Neuronal stem cell (in vitro differentiated cells): ENCODE data around the gene RNFT2.

Experiments
- DNase-seq: peaks from one replicate; pipeline ENCODE4 v3.0.0-alpha.2; 2013; ENCODE audit warnings: low spot score
- H2AFZ ChIP-seq: one replicate; pipeline ENCODE4 v1.6.1; 2013; ENCODE audit warnings: mild to moderate bottlenecking, low read length, inconsistent platforms
- H2AK5ac ChIP-seq: 2 replicates; pipeline ENCODE4 v1.6.1; 2013; ENCODE audit warnings: low read depth, mild to moderate bottlenecking, inconsistent platforms, low read length, moderate library complexity, mixed read lengths
- H2BK120ac ChIP-seq: 2 replicates; pipeline ENCODE4 v1.6.1; 2013; ENCODE audit warnings: low read depth, mild to moderate bottlenecking, inconsistent platforms, low read length, moderate library complexity, mixed read lengths
- H2BK12ac ChIP-seq: one replicate; pipeline ENCODE4 v1.6.1; 2013; ENCODE audit warnings: low read length, inconsistent platforms
- H2BK15ac ChIP-seq: 2 replicates; pipeline ENCODE4 v1.6.1; 2013; ENCODE audit warnings: mild to moderate bottlenecking, low read length, inconsistent platforms, mixed read lengths
- H2BK5ac ChIP-seq: one replicate; pipeline ENCODE4 v1.6.1; 2013; ENCODE audit warnings: inconsistent platforms, mild to moderate bottlenecking, low read length, moderate library complexity
- H3K14ac ChIP-seq: one replicate; pipeline ENCODE4 v1.6.1; 2013; ENCODE audit warnings: low read length, inconsistent platforms
- H3K18ac ChIP-seq: 2 replicates; pipeline ENCODE4 v1.6.1; 2013; ENCODE audit warnings: low read length, inconsistent platforms
- H3K23ac ChIP-seq: 2 replicates; pipeline ENCODE4 v1.6.1; 2013; ENCODE audit warnings: low read depth, mild to moderate bottlenecking, mixed read lengths, low read length, inconsistent platforms; ENCODE audit not compliant: poor library complexity
- H3K27ac ChIP-seq: replicated peaks from 3 replicates; pipeline ENCODE4 v1.5.1; 2013; ENCODE audit warnings: low read length, inconsistent platforms
- H3K27me3 ChIP-seq, 3 experiments: 2 replicates each; pipeline ENCODE4 v1.6.1; 2013; ENCODE audit warnings: low read length in 3 of 3, mild to moderate bottlenecking in 2 of 3, inconsistent platforms in 1 of 3, low read depth in 1 of 3, mixed read lengths in 1 of 3, moderate library complexity in 1 of 3; ENCODE audit not compliant: control insufficient read depth in 3 of 3, insufficient read depth in 3 of 3
- H3K36me3 ChIP-seq, 2 donors: replicated peaks in 1 of 2; 2 replicates each; pipeline ENCODE4 v1.6.1; 2013; ENCODE audit warnings: low read length in 2 of 2; ENCODE audit not compliant: control insufficient read depth in 2 of 2, insufficient read depth in 2 of 2
- H3K4ac ChIP-seq: 2 replicates; pipeline ENCODE4 v1.6.1; 2013; ENCODE audit warnings: inconsistent platforms, mild to moderate bottlenecking, low read length, moderate library complexity
- H3K4me1 ChIP-seq, 2 donors: 1 replicate in 1 of 2; 2 replicates in 1 of 2; pipeline ENCODE4 v1.6.1; 2013; ENCODE audit warnings: low read length in 2 of 2, low read depth in 1 of 2; ENCODE audit not compliant: control insufficient read depth in 2 of 2, insufficient read depth in 1 of 2
- H3K4me2 ChIP-seq: one replicate; pipeline ENCODE4 v1.6.1; 2013; ENCODE audit warnings: mild to moderate bottlenecking, low read length, inconsistent platforms; ENCODE audit not compliant: insufficient read depth, poor library complexity, severe bottlenecking
- H3K4me3 ChIP-seq, 2 donors: 2 replicates each; pipeline ENCODE4 v1.5.1; 2013; ENCODE audit warnings: low read length in 2 of 2, mild to moderate bottlenecking in 2 of 2, inconsistent platforms in 1 of 2, moderate library complexity in 1 of 2
- H3K79me1 ChIP-seq: one replicate; pipeline ENCODE4 v1.6.1; 2013; ENCODE audit warnings: low read depth, mild to moderate bottlenecking, inconsistent platforms, low read length, moderate library complexity
- H3K9ac ChIP-seq: one replicate; pipeline ENCODE4 v1.6.1; 2013; ENCODE audit warnings: mild to moderate bottlenecking, low read depth, low read length, inconsistent platforms; ENCODE audit not compliant: poor library complexity
- H3K9me3 ChIP-seq, 2 donors: replicated peaks in 1 of 2; 2 replicates each; pipeline versions ENCODE3 to v1.6.1; 2013; ENCODE audit warnings: low read length in 2 of 2, mild to moderate bottlenecking in 2 of 2, inconsistent platforms in 1 of 2, low read depth in 1 of 2, mixed read lengths in 1 of 2, moderate library complexity in 1 of 2; ENCODE audit not compliant: control insufficient read depth in 2 of 2, insufficient read depth in 1 of 2
- H4K8ac ChIP-seq: one replicate; pipeline ENCODE4 v1.6.1; 2013; ENCODE audit warnings: low read depth, mild to moderate bottlenecking, inconsistent platforms, low read length, moderate library complexity
- H4K91ac ChIP-seq: one replicate; pipeline ENCODE4 v1.6.1; 2013; ENCODE audit warnings: low read length, low read depth, mild to moderate bottlenecking, inconsistent platforms; ENCODE audit not compliant: poor library complexity
- WGBS, 2 donors: extraction: QIAGEN DNeasy Blood & Tissue Kit; methylation state at CpG; one replicate each; pipeline ENCODE4 v1.1.7; 2013; ENCODE audit warnings: missing lambda C conversion rate in 2 of 2, mixed read lengths in 1 of 2; ENCODE audit not compliant: insufficient read length in 2 of 2, insufficient replicate concordance in 1 of 2; ENCODE audit errors: extremely low coverage in 2 of 2; 5-methylcytosine and 5-hydroxymethylcytosine counted together

RNFT2 gene

GRCh38 chr12:116710370-116711150, 27.6 kb upstream of the RNFT2 start:
- Histone ChIP-seq H2BK12ac (no peak overlapping the region), H3K4me3 (no peak overlapping the region), H3K27me3 (peaks cover 0 to 6% (median 0%) of the 10 kb centered on the region in 3 experiments), H4K8ac (no peak overlapping the region), H3K4me2 (no peak overlapping the region), H2BK5ac (no peak overlapping the region), H3K36me3 (peaks cover 0 to 9% of the 10 kb centered on the region in 2 donors), H3K9me3 (no peaks in the 10 kb centered on the region), H3K4me1 (peaks cover 13 to 22% of the 10 kb centered on the region in 2 donors), H3K18ac (no peak overlapping the region), H3K14ac (no peak overlapping the region), H2AK5ac (no peak overlapping the region), H2AFZ (no peak overlapping the region), H4K91ac (no peak overlapping the region), H3K79me1 (no peaks in the 10 kb centered on the region), H3K9ac (no peak overlapping the region), H3K23ac (no peak overlapping the region), H3K27ac (no peak overlapping the region), H3K4ac (no peak overlapping the region), H2BK120ac (no peak overlapping the region), H2BK15ac (no peak overlapping the region)
- WGBS, 2 donors, result no CpG with 5 or more reads among the region's 8 CpGs
- DNase-seq, result no peak

GRCh38 chr12:116712458-116713303, 25.4 kb upstream of the RNFT2 start:
- Histone ChIP-seq H4K91ac (no peak overlapping the region), H2BK120ac (no peak overlapping the region), H2BK15ac (no peak overlapping the region), H3K14ac (no peak overlapping the region), H3K4me1 (peaks cover 16 to 35% of the 10 kb centered on the region in 2 donors), H3K4me2 (no peak overlapping the region), H2BK5ac (no peak overlapping the region), H3K27me3 (peaks cover 0 to 6% (median 0%) of the 10 kb centered on the region in 3 experiments), H3K4ac (no peak overlapping the region), H4K8ac (no peak overlapping the region), H3K27ac (no peak overlapping the region), H3K18ac (no peak overlapping the region), H3K36me3 (peaks cover 2 to 25% of the 10 kb centered on the region in 2 donors), H3K9me3 (no peaks in the 10 kb centered on the region), H3K9ac (no peak overlapping the region), H3K79me1 (no peaks in the 10 kb centered on the region), H3K23ac (no peak overlapping the region), H2AFZ (no peak overlapping the region), H2BK12ac (no peak overlapping the region), H2AK5ac (no peak overlapping the region), H3K4me3 (no peak overlapping the region)
- no CpG with 5 or more reads among the region's 17 CpGs for WGBS, 2 donors
- DNase-seq, result no peak

DNA sequence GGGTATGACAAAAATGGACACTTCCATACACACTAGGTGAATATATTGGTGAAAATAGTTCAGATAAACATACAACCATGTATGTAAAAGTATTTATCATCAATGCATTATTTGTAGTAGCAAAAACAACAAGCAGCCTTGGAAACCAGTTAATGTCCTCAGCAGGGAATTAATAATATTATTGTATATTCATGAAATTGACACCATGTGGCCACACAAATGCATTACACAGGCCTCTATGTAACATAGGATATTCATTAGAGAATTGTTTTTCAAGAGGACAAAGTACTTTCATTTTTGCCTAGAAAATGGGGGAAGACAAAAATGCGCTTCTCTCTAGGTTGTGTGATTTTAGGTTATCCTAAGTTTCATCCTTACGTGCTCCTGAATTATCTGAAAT, 24.6 kb upstream of the RNFT2 start:
- H3K27me3 ChIP-seq, result peaks cover 0 to 6% (median 0%) of the 10 kb centered on the region in 3 experiments
- no peak overlapping the region for H2AFZ ChIP-seq
- H2BK12ac ChIP-seq, result no peak overlapping the region
- no peaks in the 10 kb centered on the region for H3K9me3 ChIP-seq
- no peak overlapping the region for H3K4me3 ChIP-seq
- no peak overlapping the region for H3K23ac ChIP-seq
- WGBS, 2 donors, result no CpG with 5 or more reads among the region's 2 CpGs
- no peak overlapping the region for H2AK5ac ChIP-seq
- peaks cover 21 to 40% of the 10 kb centered on the region in 2 donors for H3K4me1 ChIP-seq
- H2BK120ac ChIP-seq, result no peak overlapping the region
- H3K18ac ChIP-seq, result no peak overlapping the region
- no peak overlapping the region for H3K9ac ChIP-seq
- no peak overlapping the region for H4K8ac ChIP-seq
- H3K79me1 ChIP-seq, result no peaks in the 10 kb centered on the region
- no peak for DNase-seq
- H3K4ac ChIP-seq, result no peak overlapping the region
- no peak overlapping the region for H2BK15ac ChIP-seq
- peaks cover 2 to 25% of the 10 kb centered on the region in 2 donors for H3K36me3 ChIP-seq
- H3K14ac ChIP-seq, result no peak overlapping the region
- no peak overlapping the region for H2BK5ac ChIP-seq
- H4K91ac ChIP-seq, result no peak overlapping the region
- H3K27ac ChIP-seq, result no peak overlapping the region
- H3K4me2 ChIP-seq, result no peak overlapping the region

- H3K9me3 ChIP-seq, result no peaks in the 10 kb centered on the region
These were observed 23.9 kb upstream of the RNFT2 start for GRCh38 chr12:116714175-116714574.

More at GRCh38 chr12:116714175-116714574, 23.9 kb upstream of the RNFT2 start:
- Histone ChIP-seq H3K36me3 (peaks cover 2 to 25% of the 10 kb centered on the region in 2 donors), H3K27ac (no peak overlapping the region), H3K14ac (no peak overlapping the region), H2BK15ac (no peak overlapping the region), H2AK5ac (no peak overlapping the region), H3K27me3 (peaks cover 0 to 6% (median 0%) of the 10 kb centered on the region in 3 experiments), H3K18ac (no peak overlapping the region), H2AFZ (no peak overlapping the region), H3K23ac (no peak overlapping the region), H2BK120ac (no peak overlapping the region), H4K8ac (no peak overlapping the region), H3K9ac (no peak overlapping the region), H4K91ac (no peak overlapping the region), H3K4me3 (no peak overlapping the region), H2BK12ac (no peak overlapping the region), H2BK5ac (no peak overlapping the region), H3K4me1 (peaks cover 18 to 38% of the 10 kb centered on the region in 2 donors), H3K79me1 (no peaks in the 10 kb centered on the region), H3K4me2 (no peak overlapping the region), H3K4ac (no peak overlapping the region)
- DNase-seq, result no peak
- no CpG with 5 or more reads among the region's 9 CpGs for WGBS, 2 donors
